ENCODE data around the gene CCR8. TPM values are rescaled to one million over a fixed set of nuclear protein-coding genes. Genes with fewer than 3 reads are reported as not detected.

Gene CCR8
- total and polyA plus RNA-seq, 2 donors (not counting 1 experiment from before 2014, with no cell fraction given), result not detected

DNA sequence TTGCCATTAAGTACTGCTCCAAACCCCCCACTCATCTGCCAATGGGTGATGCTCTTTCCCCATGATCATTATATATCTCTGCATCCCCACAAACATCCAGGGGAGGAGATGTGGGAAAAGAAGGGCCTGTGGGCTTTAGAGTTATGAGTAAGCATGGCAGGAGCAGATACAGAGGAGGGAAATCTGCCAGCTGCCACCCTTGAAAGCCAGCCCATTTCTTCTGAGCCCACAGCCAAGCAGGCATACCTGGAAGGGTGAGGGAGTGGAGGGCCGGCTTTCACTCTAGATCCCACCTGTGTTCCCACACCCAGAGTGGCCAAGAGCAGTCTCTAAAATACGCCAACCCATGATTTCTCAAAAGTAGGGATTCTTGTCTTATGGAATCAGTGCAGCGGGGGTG lies 51.9 kb downstream of the CCR8 start:
- ATAC-seq (ENCODE audit: low read depth) (no peak), DNase-seq (no peak)
- Mint-ChIP-seq H3K4me3 (peak overlapping the region; percentile 54), H3K27ac (peak overlapping the region; percentile 7), H3K4me1 (peaks cover 29% of the 10 kb centered on the region), H3K9me3 (ENCODE audit: insufficient read depth) (no peaks in the 10 kb centered on the region), H3K27me3 (no peaks in the 10 kb centered on the region)
- Histone ChIP-seq H3K36me3 (replicated peaks in 1 of 2; ENCODE audit: control extremely low read depth in 1 of 2, control insufficient read depth in 1 of 2, extremely low read depth in 1 of 2, insufficient read depth in 2 of 2, low read length in 1 of 2) (no peaks in the 10 kb centered on the region), H3K9ac (ENCODE audit: low read length) (no peak overlapping the region), H3K27ac (ENCODE audit: low read length in 2 of 2) (no peak overlapping the region), H3K27me3 (replicated peaks in 1 of 4; ENCODE audit: control extremely low read depth in 1 of 4, control insufficient read depth in 3 of 4, insufficient read depth in 4 of 4, low read length in 3 of 4) (no peaks in the 10 kb centered on the region), H2AFZ (ENCODE audit: insufficient read depth, low read depth, low read length, poor library complexity, severe bottlenecking) (no peak overlapping the region), H3K4me1 (ENCODE audit: control insufficient read depth in 2 of 2, insufficient read depth in 2 of 2, low read length in 2 of 2) (peaks cover 25 to 32% of the 10 kb centered on the region in 2 donors), H3K79me2 (ENCODE audit: control insufficient read depth, insufficient read depth, low read length) (peaks cover 26% of the 10 kb centered on the region), H3K4me3 (ENCODE audit: control extremely low read depth in 1 of 5, extremely low read depth in 1 of 5, insufficient read depth in 1 of 5, low read depth in 2 of 5, low read length in 4 of 5) (no peak overlapping the region), H3K4me2 (replicated peaks; ENCODE audit: low read depth, low read length, poor library complexity, severe bottlenecking) (no peak overlapping the region), H3K9me3 (ENCODE audit: control extremely low read depth in 1 of 3, control insufficient read depth in 2 of 3, insufficient read depth in 1 of 3, low read length in 2 of 3) (no peaks in the 10 kb centered on the region), H4K20me1 (ENCODE audit: control insufficient read depth, insufficient read depth, low read length, poor library complexity, severe bottlenecking) (peaks cover 20% of the 10 kb centered on the region)
- no CpG with 5 or more reads among the region's 3 CpGs for WGBS (ENCODE audit: insufficient coverage)
- POLR2A ChIA-PET, result no interaction called here
- CTCF ChIA-PET, result interaction anchor here (1.9 kb wide), 1 partner anchor 26 kb away, joined by 9 read pairs; the partner anchor contains the start of gene RPSA
- intact Hi-C loops (cut with micrococcal nuclease), result loop anchor here (5.0 kb wide), 2 partner anchors 274 to 1244 kb away; partner anchors contain the start of genes ACAA1, GORASP1, MYD88 and TTC21A
- TF ChIP-seq EZH2 (IDR thresholded peaks at IDR 0.05; ENCODE audit: borderline replicate concordance, insufficient read depth, low read depth, low read length, poor library complexity, severe bottlenecking), result no peak
- TF ChIP-seq, protein P1, sequence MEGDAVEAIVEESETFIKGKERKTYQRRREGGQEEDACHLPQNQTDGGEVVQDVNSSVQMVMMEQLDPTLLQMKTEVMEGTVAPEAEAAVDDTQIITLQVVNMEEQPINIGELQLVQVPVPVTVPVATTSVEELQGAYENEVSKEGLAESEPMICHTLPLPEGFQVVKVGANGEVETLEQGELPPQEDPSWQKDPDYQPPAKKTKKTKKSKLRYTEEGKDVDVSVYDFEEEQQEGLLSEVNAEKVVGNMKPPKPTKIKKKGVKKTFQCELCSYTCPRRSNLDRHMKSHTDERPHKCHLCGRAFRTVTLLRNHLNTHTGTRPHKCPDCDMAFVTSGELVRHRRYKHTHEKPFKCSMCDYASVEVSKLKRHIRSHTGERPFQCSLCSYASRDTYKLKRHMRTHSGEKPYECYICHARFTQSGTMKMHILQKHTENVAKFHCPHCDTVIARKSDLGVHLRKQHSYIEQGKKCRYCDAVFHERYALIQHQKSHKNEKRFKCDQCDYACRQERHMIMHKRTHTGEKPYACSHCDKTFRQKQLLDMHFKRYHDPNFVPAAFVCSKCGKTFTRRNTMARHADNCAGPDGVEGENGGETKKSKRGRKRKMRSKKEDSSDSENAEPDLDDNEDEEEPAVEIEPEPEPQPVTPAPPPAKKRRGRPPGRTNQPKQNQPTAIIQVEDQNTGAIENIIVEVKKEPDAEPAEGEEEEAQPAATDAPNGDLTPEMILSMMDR (IDR thresholded peaks at IDR 0.05), result no peak

Other genes with a start within 250 kb of the CCR8 start
- gene GORASP1, start 222.1 kb upstream of the CCR8 start, total RNA-seq, result 84.0 and 97.5 TPM in 2 replicates
- gene GORASP1, start 222.1 kb upstream of the CCR8 start, polyA plus RNA-seq, result 81.7 and 98.7 TPM in 2 replicates
- 106 and 116 TPM in 2 replicates for gene TTC21A, start 222.0 kb upstream of the CCR8 start, total RNA-seq
- gene TTC21A, start 222.0 kb upstream of the CCR8 start, polyA plus RNA-seq, result 49.2 and 73.1 TPM in 2 replicates
- gene CSRNP1, start 176.1 kb upstream of the CCR8 start, total RNA-seq, result 39.3 and 40.6 TPM in 2 replicates
- gene CSRNP1, start 176.1 kb upstream of the CCR8 start, polyA plus RNA-seq, result 367 and 412 TPM in 2 replicates
- not detected in 2 replicates for gene XIRP1, start 137.1 kb upstream of the CCR8 start, total RNA-seq
- gene XIRP1, start 137.1 kb upstream of the CCR8 start, polyA plus RNA-seq, result not detected in 2 replicates
- gene CX3CR1, start 49.7 kb upstream of the CCR8 start, total RNA-seq, result 0.19 and 0.27 TPM in 2 replicates
- gene CX3CR1, start 49.7 kb upstream of the CCR8 start, polyA plus RNA-seq, result 0.16 and 0.26 TPM in 2 replicates
- gene SLC25A38, start 53.7 kb downstream of the CCR8 start, total RNA-seq, result 46.3 and 53.0 TPM in 2 replicates
- 45.5 and 62.6 TPM in 2 replicates for gene SLC25A38, start 53.7 kb downstream of the CCR8 start, polyA plus RNA-seq
- 1,418 and 1,460 TPM in 2 replicates for gene RPSA, start 77.0 kb downstream of the CCR8 start, total RNA-seq
- gene RPSA, start 77.0 kb downstream of the CCR8 start, polyA plus RNA-seq, result 2,283 and 2,522 TPM in 2 replicates
- gene MOBP, start 138.0 kb downstream of the CCR8 start, total RNA-seq, result not detected in 2 replicates
- gene MOBP, start 138.0 kb downstream of the CCR8 start, polyA plus RNA-seq, result 0.03 and 0.04 TPM in 2 replicates

Data from B cell (primary cell).